Measurements from ENCODE around the gene OR6J1. TPM values are rescaled to one million over a fixed set of nuclear protein-coding genes. Genes with fewer than 3 reads are reported as not detected.

OR6J1 gene
- total and polyA plus RNA-seq, 10 of the 15 experiments (the other 5 are each of a cell fraction or from before 2014, with no cell fraction given) = not detected

DNA sequence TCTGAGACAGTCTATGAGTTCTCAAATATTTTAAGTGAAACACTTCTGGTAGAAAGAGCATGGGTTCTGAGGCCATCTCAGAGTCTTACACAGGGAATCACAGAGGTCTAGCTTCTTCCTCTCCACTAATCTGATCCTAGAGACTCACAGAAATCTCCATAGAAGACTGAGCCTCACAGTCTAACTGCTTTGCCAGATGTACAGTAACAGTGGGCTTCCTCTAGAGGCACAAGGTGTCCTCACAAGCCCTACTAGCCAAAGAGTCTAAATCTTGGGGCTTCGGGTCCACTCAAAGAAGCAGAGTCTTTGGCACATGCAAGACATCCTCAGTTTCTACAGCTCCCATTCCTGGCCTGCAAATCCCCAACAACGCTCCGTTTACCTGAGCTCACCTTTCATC is 14.1 kb downstream of the OR6J1 start (continued):
- TF ChIP-seq ASH2L (IDR thresholded peaks at IDR 0.05; ENCODE audit: borderline replicate concordance, low read depth) (no peak), ZZZ3 (IDR thresholded peaks at IDR 0.05; ENCODE audit: control insufficient read depth, insufficient read length, low read depth) (no peak)

DNA sequence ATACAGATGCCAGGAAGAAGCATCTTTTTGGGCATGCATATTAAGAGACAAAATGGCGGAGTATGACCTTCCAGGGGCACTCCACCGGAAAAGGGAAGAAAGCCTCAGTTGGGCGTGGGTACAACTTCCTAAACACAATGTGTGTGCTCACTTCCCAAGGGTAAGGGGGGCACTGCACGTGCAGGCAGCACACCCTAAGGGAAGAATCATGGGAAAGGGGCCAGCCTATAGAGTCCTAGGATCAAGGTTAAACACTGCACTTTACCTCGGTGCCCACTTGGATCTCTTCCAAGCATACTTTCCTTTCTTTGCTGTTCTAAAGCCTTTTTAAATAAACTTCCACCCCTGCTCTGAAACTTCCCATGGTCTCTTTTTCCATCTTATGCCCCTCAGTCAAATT is 14.8 kb downstream of the OR6J1 start:
- H3K4me3 ChIP-seq = no peak overlapping the region
- no peaks in the 10 kb centered on the region for H3K4me1 ChIP-seq (ENCODE audit: control insufficient read depth, insufficient read depth, low read length)
- DNase-seq (ENCODE audit: low read depth, low spot score) (no peak), FAIRE-seq (no peak), ATAC-seq (no peak)
- CTCF ChIA-PET = interaction anchor here (1.2 kb wide), 1 partner anchor 30 kb away, joined by 3 read pairs; no protein-coding TSS in a partner anchor
- no peaks in the 10 kb centered on the region for H3K79me2 ChIP-seq (ENCODE audit: control insufficient read depth, insufficient read depth, low read length)
- no TSS peak for BruUV-seq (replicated peaks)
- no peak overlapping the region for H3K4me2 ChIP-seq (ENCODE audit: control insufficient read depth, insufficient read depth)
- in situ Hi-C loops (cut with MboI) = no loop called here
- H3K27me3 ChIP-seq (replicated peaks in 1 of 2; ENCODE audit: control insufficient read depth in 2 of 2, insufficient read depth in 2 of 2, low read length in 1 of 2) = no peaks in the 10 kb centered on the region; a peak in 1 of 4 replicates
- no peak overlapping the region for H3K9ac ChIP-seq (ENCODE audit: control insufficient read depth, insufficient read depth, low read length)
- WGBS (ENCODE audit: insufficient coverage, insufficient replicate concordance, low lambda C conversion rate, missing lambda C conversion rate) = 60% methylated on average over 5 of the region's 5 CpGs
- intact Hi-C loops (cut with micrococcal nuclease; ENCODE audit: unreplicated experiment) = no loop called here
- no peak for TF ChIP-seq MEF2B (IDR thresholded peaks at IDR 0.05; ENCODE audit: partially characterized antibody, poor library complexity, severe bottlenecking)
- no peak for TF ChIP-seq KDM1A (IDR thresholded peaks at IDR 0.05; ENCODE audit: borderline replicate concordance)
- no peak for TF ChIP-seq ASH2L (IDR thresholded peaks at IDR 0.05; ENCODE audit: borderline replicate concordance, low read depth)
- TF ChIP-seq, protein P1, sequence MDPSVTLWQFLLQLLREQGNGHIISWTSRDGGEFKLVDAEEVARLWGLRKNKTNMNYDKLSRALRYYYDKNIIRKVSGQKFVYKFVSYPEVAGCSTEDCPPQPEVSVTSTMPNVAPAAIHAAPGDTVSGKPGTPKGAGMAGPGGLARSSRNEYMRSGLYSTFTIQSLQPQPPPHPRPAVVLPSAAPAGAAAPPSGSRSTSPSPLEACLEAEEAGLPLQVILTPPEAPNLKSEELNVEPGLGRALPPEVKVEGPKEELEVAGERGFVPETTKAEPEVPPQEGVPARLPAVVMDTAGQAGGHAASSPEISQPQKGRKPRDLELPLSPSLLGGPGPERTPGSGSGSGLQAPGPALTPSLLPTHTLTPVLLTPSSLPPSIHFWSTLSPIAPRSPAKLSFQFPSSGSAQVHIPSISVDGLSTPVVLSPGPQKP (IDR thresholded peaks at IDR 0.05; ENCODE audit: low read depth, low read length) = no peak
- no peak for TF ChIP-seq DPF2 (IDR thresholded peaks at IDR 0.05)
- no peaks in the 10 kb centered on the region for H4K20me1 ChIP-seq (ENCODE audit: control insufficient read depth, insufficient read depth)
- no peak overlapping the region for H3K27ac ChIP-seq (ENCODE audit: control insufficient read depth, insufficient read depth)
- SMC1A ChIA-PET (ENCODE audit: uncharacterized antibody, unreplicated experiment) = no interaction called here
- RAD21 ChIA-PET (ENCODE audit: unreplicated experiment) = no interaction called here
- POLR2A ChIA-PET = no interaction called here
- no peaks in the 10 kb centered on the region for H3K36me3 ChIP-seq (ENCODE audit: control insufficient read depth in 2 of 2, insufficient read depth in 2 of 2, low read length in 1 of 2)
- H3K9me3 ChIP-seq (replicated peaks; ENCODE audit: control insufficient read depth, insufficient read depth, low read length) = no peaks in the 10 kb centered on the region; the same call in 2 of the 3 replicates
- H2AFZ ChIP-seq (ENCODE audit: control insufficient read depth, low read depth, low read length) = no peak overlapping the region
